ENCODE results near the gene TSC22D4. TPM values are rescaled to one million over a fixed set of nuclear protein-coding genes. Genes with fewer than 3 reads are reported as not detected.

The TSC22D4 gene
- total and polyA plus RNA-seq, 2 experiments from 2014 or later, result 14.6 to 24.9 TPM

DNA sequence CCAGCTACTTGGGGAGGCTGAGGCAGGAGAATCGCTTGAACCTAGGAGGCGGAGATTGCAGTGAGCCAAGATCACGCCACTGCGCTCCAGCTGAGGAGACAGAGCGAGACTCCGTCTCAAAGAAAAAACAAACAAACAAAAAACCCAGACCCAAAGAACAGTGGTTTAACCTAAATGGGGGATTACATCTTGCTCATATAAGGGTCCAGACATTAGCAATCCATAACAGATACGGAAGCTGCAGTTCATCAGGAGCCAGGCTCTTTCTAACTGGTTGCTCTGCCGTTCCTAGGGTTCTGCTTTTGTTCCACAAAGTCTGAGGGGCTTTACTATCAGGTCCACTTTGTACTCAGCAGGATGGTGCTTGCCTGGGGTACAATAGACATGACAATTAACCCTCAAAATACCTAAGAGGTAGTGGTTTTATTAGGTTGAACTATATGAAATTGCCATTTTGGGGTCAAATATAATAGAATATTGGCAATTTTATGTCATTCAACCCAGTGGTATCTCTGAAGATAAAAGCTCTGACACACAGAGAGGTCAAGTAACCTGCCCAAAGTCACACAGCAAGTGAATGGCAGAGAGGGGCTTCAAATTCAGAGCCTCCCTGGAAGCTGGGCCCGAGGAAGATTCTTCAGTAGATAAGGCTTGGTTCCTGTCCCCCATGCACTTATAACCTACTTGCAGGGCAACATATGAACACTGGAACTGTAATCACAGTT lies 26.0 kb upstream of the TSC22D4 start:
- ATAC-seq, result no peak
- Mint-ChIP-seq H3K27me3 (ENCODE audit: insufficient read depth, low read depth, poor library complexity) (no peaks in the 10 kb centered on the region), H3K4me3 (no peak overlapping the region), H3K9me3 (no peaks in the 10 kb centered on the region), H3K4me1 (no peaks in the 10 kb centered on the region), H3K27ac (no peak overlapping the region), H3K36me3 (ENCODE audit: low read depth) (no peaks in the 10 kb centered on the region)
- Histone ChIP-seq H3K36me3 (ENCODE audit: insufficient read depth) (no peaks in the 10 kb centered on the region), H4K20me1 (replicated peaks; ENCODE audit: insufficient read depth) (no peaks in the 10 kb centered on the region), H3K27me3 (ENCODE audit: insufficient read depth) (no peaks in the 10 kb centered on the region), H2AFZ (peak overlapping the region; percentile 38; the same call in 1 of the 2 replicates), H3K4me2 (no peak overlapping the region), H3K4me3 (no peak overlapping the region), H3K4me1 (ENCODE audit: insufficient read depth) (no peaks in the 10 kb centered on the region), H3K27ac (ENCODE audit: low read depth) (no peak overlapping the region), H3K79me2 (replicated peaks; ENCODE audit: insufficient read depth) (no peaks in the 10 kb centered on the region), H3F3A (replicated peaks; ENCODE audit: low read depth) (no peaks in the 10 kb centered on the region), H3K9me2 (ENCODE audit: insufficient read depth) (no peaks in the 10 kb centered on the region)
- DNase-seq (ENCODE audit: low spot score), result no peak
- TF ChIP-seq STAT1 (IDR thresholded peaks at IDR 0.05; ENCODE audit: unreplicated experiment) (no peak), EZH2 (IDR thresholded peaks at IDR 0.05; ENCODE audit: low read depth, unreplicated experiment) (no peak), ZNF331 (CRISPR knock-in tag; IDR thresholded peaks at IDR 0.05; ENCODE audit: low read depth) (no peak), REST (IDR thresholded peaks at IDR 0.05; ENCODE audit: unreplicated experiment) (no peak), POLR2AphosphoS5 (IDR thresholded peaks at IDR 0.05; ENCODE audit: low read depth) (no peak), CREB1 (CRISPR knock-in tag; IDR thresholded peaks at IDR 0.05; ENCODE audit: low read depth) (no peak), NANOG (IDR thresholded peaks at IDR 0.05; ENCODE audit: borderline replicate concordance) (no peak), ZNF114 (CRISPR knock-in tag; IDR thresholded peaks at IDR 0.05) (no peak), EZH2phosphoT487 (IDR thresholded peaks at IDR 0.05; ENCODE audit: unreplicated experiment) (no peak), JUNB (IDR thresholded peaks at IDR 0.05; ENCODE audit: unreplicated experiment) (no peak), CTCF (conservative IDR thresholded peaks at IDR 0.05; ENCODE audit: low read depth in 2 of 2) (no peak)
- TF ChIP-seq, protein P1, sequence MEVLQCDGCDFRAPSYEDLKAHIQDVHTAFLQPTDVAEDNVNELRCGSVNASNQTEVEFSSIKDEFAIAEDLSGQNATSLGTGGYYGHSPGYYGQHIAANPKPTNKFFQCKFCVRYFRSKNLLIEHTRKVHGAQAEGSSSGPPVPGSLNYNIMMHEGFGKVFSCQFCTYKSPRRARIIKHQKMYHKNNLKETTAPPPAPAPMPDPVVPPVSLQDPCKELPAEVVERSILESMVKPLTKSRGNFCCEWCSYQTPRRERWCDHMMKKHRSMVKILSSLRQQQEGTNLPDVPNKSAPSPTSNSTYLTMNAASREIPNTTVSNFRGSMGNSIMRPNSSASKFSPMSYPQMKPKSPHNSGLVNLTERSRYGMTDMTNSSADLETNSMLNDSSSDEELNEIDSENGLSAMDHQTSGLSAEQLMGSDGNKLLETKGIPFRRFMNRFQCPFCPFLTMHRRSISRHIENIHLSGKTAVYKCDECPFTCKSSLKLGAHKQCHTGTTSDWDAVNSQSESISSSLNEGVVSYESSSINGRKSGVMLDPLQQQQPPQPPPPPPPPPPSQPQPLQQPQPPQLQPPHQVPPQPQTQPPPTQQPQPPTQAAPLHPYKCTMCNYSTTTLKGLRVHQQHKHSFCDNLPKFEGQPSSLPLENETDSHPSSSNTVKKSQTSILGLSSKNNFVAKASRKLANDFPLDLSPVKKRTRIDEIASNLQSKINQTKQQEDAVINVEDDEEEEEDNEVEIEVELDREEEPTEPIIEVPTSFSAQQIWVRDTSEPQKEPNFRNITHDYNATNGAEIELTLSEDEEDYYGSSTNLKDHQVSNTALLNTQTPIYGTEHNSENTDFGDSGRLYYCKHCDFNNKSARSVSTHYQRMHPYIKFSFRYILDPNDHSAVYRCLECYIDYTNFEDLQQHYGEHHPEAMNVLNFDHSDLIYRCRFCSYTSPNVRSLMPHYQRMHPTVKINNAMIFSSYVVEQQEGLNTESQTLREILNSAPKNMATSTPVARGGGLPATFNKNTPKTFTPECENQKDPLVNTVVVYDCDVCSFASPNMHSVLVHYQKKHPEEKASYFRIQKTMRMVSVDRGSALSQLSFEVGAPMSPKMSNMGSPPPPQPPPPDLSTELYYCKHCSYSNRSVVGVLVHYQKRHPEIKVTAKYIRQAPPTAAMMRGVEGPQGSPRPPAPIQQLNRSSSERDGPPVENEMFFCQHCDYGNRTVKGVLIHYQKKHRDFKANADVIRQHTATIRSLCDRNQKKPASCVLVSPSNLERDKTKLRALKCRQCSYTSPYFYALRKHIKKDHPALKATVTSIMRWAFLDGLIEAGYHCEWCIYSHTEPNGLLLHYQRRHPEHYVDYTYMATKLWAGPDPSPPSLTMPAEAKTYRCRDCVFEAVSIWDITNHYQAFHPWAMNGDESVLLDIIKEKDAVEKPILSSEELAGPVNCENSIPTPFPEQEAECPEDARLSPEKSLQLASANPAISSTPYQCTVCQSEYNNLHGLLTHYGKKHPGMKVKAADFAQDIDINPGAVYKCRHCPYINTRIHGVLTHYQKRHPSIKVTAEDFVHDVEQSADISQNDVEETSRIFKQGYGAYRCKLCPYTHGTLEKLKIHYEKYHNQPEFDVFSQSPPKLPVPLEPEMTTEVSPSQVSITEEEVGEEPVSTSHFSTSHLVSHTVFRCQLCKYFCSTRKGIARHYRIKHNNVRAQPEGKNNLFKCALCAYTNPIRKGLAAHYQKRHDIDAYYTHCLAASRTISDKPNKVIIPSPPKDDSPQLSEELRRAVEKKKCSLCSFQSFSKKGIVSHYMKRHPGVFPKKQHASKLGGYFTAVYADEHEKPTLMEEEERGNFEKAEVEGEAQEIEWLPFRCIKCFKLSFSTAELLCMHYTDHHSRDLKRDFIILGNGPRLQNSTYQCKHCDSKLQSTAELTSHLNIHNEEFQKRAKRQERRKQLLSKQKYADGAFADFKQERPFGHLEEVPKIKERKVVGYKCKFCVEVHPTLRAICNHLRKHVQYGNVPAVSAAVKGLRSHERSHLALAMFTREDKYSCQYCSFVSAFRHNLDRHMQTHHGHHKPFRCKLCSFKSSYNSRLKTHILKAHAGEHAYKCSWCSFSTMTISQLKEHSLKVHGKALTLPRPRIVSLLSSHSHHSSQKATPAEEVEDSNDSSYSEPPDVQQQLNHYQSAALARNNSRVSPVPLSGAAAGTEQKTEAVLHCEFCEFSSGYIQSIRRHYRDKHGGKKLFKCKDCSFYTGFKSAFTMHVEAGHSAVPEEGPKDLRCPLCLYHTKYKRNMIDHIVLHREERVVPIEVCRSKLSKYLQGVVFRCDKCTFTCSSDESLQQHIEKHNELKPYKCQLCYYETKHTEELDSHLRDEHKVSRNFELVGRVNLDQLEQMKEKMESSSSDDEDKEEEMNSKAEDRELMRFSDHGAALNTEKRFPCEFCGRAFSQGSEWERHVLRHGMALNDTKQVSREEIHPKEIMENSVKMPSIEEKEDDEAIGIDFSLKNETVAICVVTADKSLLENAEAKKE (CRISPR knock-in tag; IDR thresholded peaks at IDR 0.05), result no peak
- TF ChIP-seq, protein P2, sequence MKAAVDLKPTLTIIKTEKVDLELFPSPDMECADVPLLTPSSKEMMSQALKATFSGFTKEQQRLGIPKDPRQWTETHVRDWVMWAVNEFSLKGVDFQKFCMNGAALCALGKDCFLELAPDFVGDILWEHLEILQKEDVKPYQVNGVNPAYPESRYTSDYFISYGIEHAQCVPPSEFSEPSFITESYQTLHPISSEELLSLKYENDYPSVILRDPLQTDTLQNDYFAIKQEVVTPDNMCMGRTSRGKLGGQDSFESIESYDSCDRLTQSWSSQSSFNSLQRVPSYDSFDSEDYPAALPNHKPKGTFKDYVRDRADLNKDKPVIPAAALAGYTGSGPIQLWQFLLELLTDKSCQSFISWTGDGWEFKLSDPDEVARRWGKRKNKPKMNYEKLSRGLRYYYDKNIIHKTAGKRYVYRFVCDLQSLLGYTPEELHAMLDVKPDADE (IDR thresholded peaks at IDR 0.05), result no peak
